HS-5 (cell line): ENCODE results near the gene F8.
"Not testable (repeated sequence)": the region's sequence is repeated elsewhere in the genome, so short reads cannot be mapped to it uniquely, and the experiment has no call there.

ENCODE experiments used
- DNase-seq: peaks from one replicate; pipeline ENCODE4 v3.0.0-alpha.2; 2012; ENCODE audit warnings: low read depth

Gene F8

GRCh38 chrX:154816326-154816898 is 206.1 kb downstream of the F8 start:
- DNase-seq, result not testable (repeated sequence)

GRCh38 chrX:154815274-154815818 is 207.2 kb downstream of the F8 start:
- no peak for DNase-seq

GRCh38 chrX:154813801-154814200 is 208.7 kb downstream of the F8 start:
- no peak for DNase-seq

- no peak for DNase-seq
These were observed 210.0 kb downstream of the F8 start for GRCh38 chrX:154812341-154813101.

GRCh38 chrX:154809939-154810665 is 212.4 kb downstream of the F8 start:
- no peak for DNase-seq

GRCh38 chrX:154806837-154807501 is 215.6 kb downstream of the F8 start:
- no peak for DNase-seq

- no peak for DNase-seq
These were observed 216.8 kb downstream of the F8 start for GRCh38 chrX:154805696-154806091.

- DNase-seq, result no peak
These were observed 217.4 kb downstream of the F8 start, which contains the start of gene MPP1 for GRCh38 chrX:154804957-154805695. TSS of gene MPP1 (minus strand) at chrX:154805485. CDS start at chrX:154805373, 112 bp downstream.

- no peak for DNase-seq
These were observed 218.1 kb downstream of the F8 start for GRCh38 chrX:154804261-154804956.

GRCh38 chrX:154802947-154803346 is 219.6 kb downstream of the F8 start:
- no peak for DNase-seq

- no peak for DNase-seq
These were observed 221.9 kb downstream of the F8 start for GRCh38 chrX:154800478-154801210.

GRCh38 chrX:154799556-154800348 is 222.8 kb downstream of the F8 start:
- DNase-seq, result no peak

GRCh38 chrX:154797006-154797405 is 225.5 kb downstream of the F8 start:
- no peak for DNase-seq

GRCh38 chrX:154795016-154795415 is 227.5 kb downstream of the F8 start:
- no peak for DNase-seq

- DNase-seq, result no peak
These were observed 229.3 kb downstream of the F8 start for GRCh38 chrX:154793084-154793795.

GRCh38 chrX:154791939-154792338 is 230.6 kb downstream of the F8 start:
- no peak for DNase-seq

GRCh38 chrX:154791467-154791866 is 231.1 kb downstream of the F8 start:
- DNase-seq, result no peak
